Testis (tissue), 2 donors: Measurements from ENCODE around the gene NKAIN4.

Source experiments
- POLR2A ChIP-seq: fragments of 450-650 bp; IDR thresholded peaks from one replicate; pipeline ENCODE4 v1.6.1; 2017; ENCODE audit warnings: antibody characterized with exemption, mild to moderate bottlenecking, moderate library complexity
- TF ChIP-seq, protein P1 (sequence below), 3 experiments: fragments of 450-650 bp in 2 of 3; fragments of 200-600 bp in 1 of 3; sonication (generic) in 1 of 3; IDR thresholded peaks; one replicate each; pipeline ENCODE4 v1.5.1; 2016 to 2019; ENCODE audit warnings: antibody characterized with exemption in 3 of 3, mild to moderate bottlenecking in 2 of 3, moderate library complexity in 1 of 3

DNA sequence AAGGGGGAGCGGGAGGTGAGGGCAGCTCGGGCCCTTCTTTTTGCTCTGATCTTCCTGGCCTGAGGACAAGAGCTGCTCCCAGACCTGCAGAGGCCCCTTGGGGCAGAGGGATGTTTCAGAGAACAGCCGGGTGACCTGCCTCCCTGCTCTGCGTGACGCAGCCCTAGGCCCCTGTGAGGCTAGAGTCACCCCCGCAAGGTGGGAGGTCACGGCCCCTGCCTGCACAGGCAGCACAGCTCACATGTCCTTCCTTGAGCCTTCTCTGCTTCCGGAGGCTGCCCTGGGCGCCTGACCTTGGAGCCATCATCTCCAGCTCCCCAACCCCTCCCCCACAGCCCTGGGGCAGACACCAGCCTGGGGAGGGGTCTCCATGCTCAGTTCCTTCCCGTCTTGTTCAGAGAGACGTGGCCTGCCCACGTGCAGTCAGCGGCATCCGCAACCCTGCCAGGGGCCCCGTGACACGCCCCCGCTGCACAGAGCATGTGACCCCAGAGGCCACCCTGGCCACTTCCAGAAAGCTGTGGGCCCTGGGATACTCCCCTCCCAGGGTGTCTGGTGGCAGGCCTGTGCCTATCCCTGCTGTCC is 18.8 kb downstream of the NKAIN4 start, which contains the start of gene BIRC7:
- TF ChIP-seq, protein P1, sequence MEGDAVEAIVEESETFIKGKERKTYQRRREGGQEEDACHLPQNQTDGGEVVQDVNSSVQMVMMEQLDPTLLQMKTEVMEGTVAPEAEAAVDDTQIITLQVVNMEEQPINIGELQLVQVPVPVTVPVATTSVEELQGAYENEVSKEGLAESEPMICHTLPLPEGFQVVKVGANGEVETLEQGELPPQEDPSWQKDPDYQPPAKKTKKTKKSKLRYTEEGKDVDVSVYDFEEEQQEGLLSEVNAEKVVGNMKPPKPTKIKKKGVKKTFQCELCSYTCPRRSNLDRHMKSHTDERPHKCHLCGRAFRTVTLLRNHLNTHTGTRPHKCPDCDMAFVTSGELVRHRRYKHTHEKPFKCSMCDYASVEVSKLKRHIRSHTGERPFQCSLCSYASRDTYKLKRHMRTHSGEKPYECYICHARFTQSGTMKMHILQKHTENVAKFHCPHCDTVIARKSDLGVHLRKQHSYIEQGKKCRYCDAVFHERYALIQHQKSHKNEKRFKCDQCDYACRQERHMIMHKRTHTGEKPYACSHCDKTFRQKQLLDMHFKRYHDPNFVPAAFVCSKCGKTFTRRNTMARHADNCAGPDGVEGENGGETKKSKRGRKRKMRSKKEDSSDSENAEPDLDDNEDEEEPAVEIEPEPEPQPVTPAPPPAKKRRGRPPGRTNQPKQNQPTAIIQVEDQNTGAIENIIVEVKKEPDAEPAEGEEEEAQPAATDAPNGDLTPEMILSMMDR (IDR thresholded peaks at IDR 0.05): no peak
- no peak for TF ChIP-seq POLR2A
